ENCODE measurements around the gene RECQL.
"Not testable (repeated sequence)": the region's sequence is repeated elsewhere in the genome, so short reads cannot be mapped to it uniquely, and the experiment has no call there.

RECQL gene

GRCh38 chr12:21428241-21428640 is 73.2 kb downstream of the RECQL start:
- no peak for ATAC-seq
- TF ChIP-seq ZNF70 (CRISPR knock-in tag; IDR thresholded peaks at IDR 0.05) = no peak
- TF ChIP-seq ISL1 (CRISPR knock-in tag; IDR thresholded peaks at IDR 0.05) = peak; percentile 62
- TF ChIP-seq TOX (CRISPR knock-in tag; IDR thresholded peaks at IDR 0.05; ENCODE audit: borderline replicate concordance) = no peak

GRCh38 chr12:21419009-21419699 is 82.3 kb downstream of the RECQL start:
- ATAC-seq = not testable (repeated sequence)
